Measurements from ENCODE around the gene STRN4.
"Not testable (repeated sequence)": the region's sequence is repeated elsewhere in the genome, so short reads cannot be mapped to it uniquely, and the experiment has no call there.

STRN4 gene

GRCh38 chr19:46746281-46747057, at the start of gene STRN4:
TSS of gene STRN4 (minus strand) at chr19:46746450. CDS start at chr19:46746430, 20 bp downstream.
- peak; percentile 46 for DNase-seq

GRCh38 chr19:46791944-46792343, 45.7 kb upstream of the STRN4 start:
- peak; percentile 66 for DNase-seq

GRCh38 chr19:46789371-46789770, 43.1 kb upstream of the STRN4 start:
- no peak for DNase-seq

- no peak for DNase-seq
These were observed 42.7 kb upstream of the STRN4 start for GRCh38 chr19:46788968-46789338.

DNA sequence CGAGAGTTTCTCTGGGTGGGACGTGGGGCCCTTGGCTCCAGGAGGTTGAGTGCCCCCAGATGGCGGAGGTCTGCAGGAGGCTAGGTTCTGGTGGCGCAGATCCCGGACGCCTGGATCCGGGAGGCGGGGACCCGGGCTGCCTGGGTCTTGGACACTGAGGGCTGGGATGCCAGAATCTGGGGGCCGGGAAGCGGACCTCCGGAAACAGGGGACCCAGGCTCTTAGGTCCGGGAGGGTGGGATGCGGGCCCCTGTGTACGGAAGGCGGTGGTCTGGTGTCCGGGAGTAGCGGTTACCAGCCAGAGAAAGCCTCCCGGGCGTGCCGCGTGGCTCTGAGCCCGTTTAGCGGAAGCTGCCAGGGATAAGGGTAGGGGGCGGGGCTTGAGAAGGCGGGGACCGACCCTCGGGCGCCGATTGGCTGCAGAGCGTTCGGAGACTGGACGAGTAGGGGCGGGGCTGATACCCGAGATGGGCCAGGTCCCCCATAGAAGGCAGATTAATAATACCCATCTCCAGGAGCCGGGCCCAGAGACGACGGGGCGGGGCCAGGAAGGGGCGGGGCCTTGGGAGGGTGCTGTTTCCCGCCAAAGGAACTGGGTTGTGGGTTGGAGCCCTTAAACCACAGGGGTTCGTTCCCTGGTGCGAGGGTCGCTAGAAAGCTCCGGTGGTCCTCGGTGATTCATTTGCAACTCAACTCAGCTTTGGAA, 42.2 kb upstream of the STRN4 start, which contains the start of gene SLC1A5:
Gene SLC1A5, minus strand, starts transcription at position 333 of the 706 bp plus-strand sequence. CDS start 629 bp downstream, outside the sequence.
- peak; percentile 100 for DNase-seq

DNA sequence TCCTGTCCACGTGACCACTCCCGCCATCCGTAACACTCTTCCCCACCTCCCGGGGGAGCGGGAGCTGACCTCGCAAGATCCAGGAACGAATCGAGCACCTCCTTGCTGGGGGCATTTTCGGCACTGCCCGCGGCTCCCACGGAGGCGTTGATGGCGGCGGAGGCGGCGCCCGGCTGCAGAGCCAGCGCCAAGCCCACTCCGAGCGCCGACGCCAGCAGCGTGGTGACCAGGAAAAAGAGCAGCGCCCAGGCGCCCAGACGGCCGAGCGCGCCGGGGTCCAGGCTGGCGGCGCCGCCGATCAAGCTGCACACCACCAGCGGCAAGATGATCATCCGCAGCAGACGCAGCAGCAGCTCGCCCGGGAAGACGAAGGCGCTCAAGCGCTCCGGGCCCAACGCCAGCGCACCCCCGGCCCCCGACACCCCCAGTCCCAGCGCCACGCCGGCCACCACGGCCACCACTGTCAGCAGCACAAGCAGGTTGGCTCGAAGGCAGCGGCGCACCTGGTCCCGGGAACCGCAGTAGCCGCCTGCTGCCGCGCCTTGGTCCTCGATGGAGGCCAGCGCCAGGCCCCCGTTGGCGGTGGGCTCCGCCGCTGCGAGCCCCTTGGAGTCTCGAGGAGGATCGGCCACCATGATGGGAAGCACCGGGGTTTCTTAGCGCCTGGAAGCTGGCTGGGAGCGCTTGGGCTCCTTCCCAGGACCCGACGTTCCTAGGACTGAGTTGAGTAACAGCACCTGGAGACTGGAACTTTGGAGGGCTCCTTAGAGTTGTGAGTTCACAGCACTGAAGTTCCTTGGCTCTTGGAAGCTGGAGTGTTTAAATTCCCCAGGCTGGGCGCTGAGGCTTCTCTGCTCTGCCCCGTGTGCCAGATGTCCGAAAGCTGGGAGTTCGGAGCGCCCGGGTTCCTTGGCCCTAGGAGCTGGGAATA, 41.3 kb upstream of the STRN4 start:
- peak; percentile 44 for DNase-seq

GRCh38 chr19:46787040-46787330, 40.7 kb upstream of the STRN4 start:
- DNase-seq = no peak

DNA sequence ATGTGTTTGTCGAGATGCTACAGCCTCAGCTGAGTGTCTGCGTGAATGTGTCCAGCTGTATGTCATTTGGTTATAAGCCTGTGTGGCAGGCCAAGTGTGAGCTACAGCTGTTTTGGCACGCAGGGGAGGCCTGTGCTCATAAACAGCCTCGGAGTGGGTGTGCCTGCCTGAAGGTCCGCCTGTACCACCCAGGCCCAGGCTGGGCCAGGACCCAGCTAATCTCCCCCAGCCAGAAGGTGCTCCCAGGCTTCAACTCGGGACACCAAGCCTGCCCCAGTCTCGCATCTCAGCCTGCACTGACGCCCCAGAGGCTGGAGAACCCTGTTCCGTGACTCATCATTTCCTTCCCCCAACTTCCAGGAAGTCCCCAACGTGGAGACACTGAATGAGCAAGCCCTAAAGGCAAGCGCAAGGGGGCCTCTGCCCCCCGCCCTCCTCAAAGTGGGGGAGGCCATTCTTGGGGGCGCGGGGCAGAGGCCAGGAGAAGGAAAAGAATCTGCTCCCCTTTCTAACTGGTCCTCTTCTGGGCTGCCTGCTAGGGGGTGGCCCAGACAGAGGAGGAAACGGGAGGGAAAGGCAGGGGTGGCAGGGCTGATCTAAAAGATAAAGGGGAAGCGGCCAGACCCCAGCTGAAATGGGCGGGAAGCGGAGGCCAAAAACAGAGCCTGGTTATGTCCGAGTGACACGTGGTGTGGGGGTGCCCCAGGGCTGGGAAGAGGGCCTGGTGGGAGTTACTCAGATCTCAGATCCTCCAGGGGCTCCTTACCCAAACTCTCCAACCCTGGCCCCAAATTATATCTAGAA, 40.2 kb upstream of the STRN4 start:
- DNase-seq = peak; percentile 95

DNA sequence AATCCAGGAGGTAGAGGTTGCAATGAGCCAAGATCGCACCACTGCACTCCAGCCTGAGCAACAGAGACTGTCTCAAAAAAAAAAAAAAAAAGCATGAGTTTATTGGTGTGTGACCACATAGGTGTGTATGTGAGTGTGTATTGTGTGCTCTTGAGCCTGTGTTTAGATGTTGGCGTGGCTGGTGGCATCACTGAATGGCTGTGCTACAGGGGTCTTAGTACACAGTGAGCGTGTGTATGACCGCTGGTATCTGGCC, 39.7 kb upstream of the STRN4 start:
- DNase-seq = no peak

GRCh38 chr19:46785054-46785979, 39.1 kb upstream of the STRN4 start:
- peak; percentile 20 for DNase-seq

GRCh38 chr19:46784262-46785053, 38.2 kb upstream of the STRN4 start:
- DNase-seq = peak; percentile 93

- no peak for DNase-seq
These were observed 37.4 kb upstream of the STRN4 start for GRCh38 chr19:46783670-46784069.

DNA sequence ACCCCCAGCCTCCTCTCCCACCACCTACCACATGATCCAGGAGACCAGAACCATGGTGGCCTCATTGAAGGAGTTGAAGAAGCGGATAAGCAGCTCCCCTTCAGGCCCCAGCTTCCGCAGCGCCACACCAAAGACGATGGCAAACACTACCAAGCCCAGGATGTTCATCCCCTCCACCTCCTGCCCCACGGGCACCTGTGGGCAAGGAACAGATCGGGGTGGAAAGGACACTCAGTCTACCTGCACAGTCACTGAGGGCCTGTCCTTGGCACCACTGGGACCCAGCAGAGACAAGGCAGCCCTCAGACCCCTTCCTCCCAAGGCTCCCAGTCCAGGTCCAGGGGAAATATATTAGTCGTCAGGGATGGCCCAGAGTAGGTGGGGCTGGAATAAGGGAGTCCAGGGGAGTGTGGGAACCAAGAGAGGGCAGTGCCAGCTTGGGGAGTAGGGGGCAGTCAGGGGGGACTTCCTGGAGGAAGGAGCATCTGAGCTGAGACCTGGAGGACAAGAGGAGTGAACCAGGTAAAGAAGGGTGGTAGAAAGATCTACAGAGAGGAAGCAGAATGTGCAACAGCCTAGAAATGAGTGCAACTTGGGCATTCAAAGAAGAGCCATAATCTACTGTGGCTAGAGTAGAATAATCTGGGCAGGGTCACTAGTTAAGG, 36.2 kb upstream of the STRN4 start:
- no peak for DNase-seq

DNA sequence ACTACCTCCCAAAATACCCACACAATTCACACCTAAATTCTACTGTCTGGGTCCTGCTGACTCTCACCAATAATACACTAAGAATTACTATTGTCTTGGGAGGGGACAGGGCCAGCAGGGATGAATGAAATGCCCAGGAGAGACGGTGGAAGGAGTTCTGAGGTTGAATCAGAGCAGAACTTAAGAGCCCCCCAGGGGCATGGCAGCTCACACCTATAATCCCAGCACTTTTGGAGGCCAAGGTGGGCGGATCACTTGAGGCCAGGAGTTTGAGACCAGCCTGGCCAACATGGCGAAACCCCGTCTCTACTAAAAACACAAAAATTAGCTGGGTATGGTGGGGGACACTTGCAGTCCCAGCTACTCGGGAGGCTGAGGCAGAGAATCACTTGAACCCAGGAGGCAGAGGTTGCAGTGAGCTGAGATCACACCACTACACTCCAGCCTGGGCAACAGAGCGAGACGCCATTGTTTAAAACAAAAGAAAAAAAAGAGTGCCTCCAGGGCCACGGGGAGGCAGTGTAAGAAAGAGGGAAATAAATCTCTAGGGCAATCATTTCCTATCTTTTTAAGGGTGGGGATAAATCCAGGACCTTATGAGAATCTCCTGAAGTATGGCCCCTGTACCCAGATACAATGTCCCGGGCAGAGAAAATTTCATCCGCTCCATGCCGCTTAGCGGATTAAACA, 31.9 kb upstream of the STRN4 start:
- not testable (repeated sequence) for DNase-seq

- DNase-seq = peak; percentile 26
These were observed 31.0 kb upstream of the STRN4 start for GRCh38 chr19:46776927-46777911.

DNA sequence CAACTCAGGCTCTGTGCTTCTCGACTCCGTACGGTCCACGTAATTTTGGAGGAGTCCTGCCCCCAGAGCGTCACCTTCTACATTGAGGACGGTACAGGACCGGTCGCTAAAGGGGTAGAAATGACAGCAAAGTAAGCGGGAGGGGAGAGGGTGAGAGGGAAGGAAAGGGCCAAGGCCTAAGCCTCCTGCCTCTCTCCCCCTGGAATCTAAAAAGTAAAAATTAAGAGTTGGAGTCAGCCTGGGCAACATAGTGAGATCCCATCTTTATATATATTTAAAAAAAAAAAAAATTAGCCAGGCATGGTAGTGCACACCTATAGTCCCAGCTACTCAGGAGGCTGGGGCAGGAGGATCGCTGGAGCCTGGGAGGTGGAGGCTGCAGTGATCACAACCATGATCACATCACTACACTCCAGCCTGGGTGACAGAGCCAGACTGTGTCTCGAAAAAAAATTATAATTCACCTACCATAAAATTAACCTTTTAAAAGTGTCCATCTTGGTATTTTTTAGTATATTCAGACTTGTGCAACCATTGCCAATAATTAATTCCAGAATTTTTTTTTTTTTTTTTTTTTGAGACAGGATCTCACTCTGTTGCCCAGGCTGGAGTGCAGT, 29.5 kb upstream of the STRN4 start:
- DNase-seq = no peak

- no peak for DNase-seq
These were observed 26.8 kb upstream of the STRN4 start for GRCh38 chr19:46773018-46773399.
